Ishikawa (cell line): ENCODE results near the gene NEXN.

Source experiments
- CREB1 ChIP-seq: IDR thresholded peaks from 2 replicates; pipeline ENCODE4 v1.6.1; 2012; ENCODE audit warnings: low read depth
- EGR1 ChIP-seq: IDR thresholded peaks from 2 replicates; pipeline ENCODE4 v1.6.1; 2012
- FOXM1 ChIP-seq: IDR thresholded peaks from 2 replicates; pipeline ENCODE4 v1.6.1; 2012; ENCODE audit warnings: low read depth, borderline replicate concordance
- TAF1 ChIP-seq: IDR thresholded peaks from 2 replicates; pipeline ENCODE4 v1.6.1; 2012; ENCODE audit warnings: low read depth, mild to moderate bottlenecking
- TEAD4 ChIP-seq: IDR thresholded peaks from 2 replicates; pipeline ENCODE4 v1.6.1; 2012
- TF ChIP-seq, protein P1 (sequence below): IDR thresholded peaks from 2 replicates; pipeline ENCODE4 v1.6.1; 2012

DNA sequence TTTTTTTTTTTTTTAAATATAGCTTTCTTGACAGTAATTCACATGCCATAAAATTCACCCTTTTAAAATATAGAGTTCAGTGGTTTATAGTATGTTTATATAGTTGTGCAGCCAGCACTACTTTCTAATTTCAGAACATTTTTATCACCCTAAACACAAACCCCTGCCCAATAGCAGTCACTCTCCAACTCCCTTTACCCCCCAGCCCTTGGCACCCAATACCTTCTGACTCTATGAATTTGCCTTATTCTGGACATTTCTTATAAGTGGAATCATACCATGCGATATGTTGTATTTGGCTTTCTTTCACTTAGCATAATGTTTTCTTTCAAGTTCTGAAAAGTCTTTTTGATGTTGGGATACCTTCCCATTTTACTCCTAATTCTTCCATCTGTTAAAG is 42.5 kb upstream of the NEXN start:
- TF ChIP-seq CREB1 (no peak), TEAD4 (no peak), FOXM1 (no peak), EGR1 (no peak), TAF1 (no peak)
- TF ChIP-seq, protein P1, sequence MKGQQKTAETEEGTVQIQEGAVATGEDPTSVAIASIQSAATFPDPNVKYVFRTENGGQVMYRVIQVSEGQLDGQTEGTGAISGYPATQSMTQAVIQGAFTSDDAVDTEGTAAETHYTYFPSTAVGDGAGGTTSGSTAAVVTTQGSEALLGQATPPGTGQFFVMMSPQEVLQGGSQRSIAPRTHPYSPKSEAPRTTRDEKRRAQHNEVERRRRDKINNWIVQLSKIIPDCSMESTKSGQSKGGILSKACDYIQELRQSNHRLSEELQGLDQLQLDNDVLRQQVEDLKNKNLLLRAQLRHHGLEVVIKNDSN, result no peak
